Right lobe of liver (tissue), 6 donors: ENCODE results near the gene GABRR3. TPM values are rescaled to one million over a fixed set of nuclear protein-coding genes. Genes with fewer than 3 reads are reported as not detected.

Experiments
- ATAC-seq, 4 donors: fragments of 200-7000 bp; cut with Tn5 transposase; one replicate each; pipeline ENCODE4 v1.9.1; 2020; ENCODE audit warnings: mild to moderate bottlenecking in 4 of 4, moderate library complexity in 4 of 4
- DNase-seq, 3 donors: peaks; one replicate each; pipeline ENCODE4 v3.0.0-alpha.2; 2020
- H3K27ac ChIP-seq, 3 donors: fragments of 200-600 bp; one replicate each; pipeline ENCODE4 v1.8.0; 2022
- H3K27me3 ChIP-seq, 2 donors: fragments of 200-600 bp; one replicate each; pipeline ENCODE4 v1.8.0; 2022
- H3K36me3 ChIP-seq, 4 donors: fragments of 200-600 bp; sonication (generic) in 1 of 4; one replicate each; pipeline versions ENCODE4 v1.5.1 to v1.8.0; 2017 to 2022; ENCODE audit warnings: control low read depth in 1 of 4
- H3K4me1 ChIP-seq, 4 donors: fragments of 200-600 bp; sonication (generic) in 1 of 4; one replicate each; pipeline versions ENCODE4 v1.5.1 to v1.8.0; 2017 to 2022; ENCODE audit warnings: control low read depth in 1 of 4
- H3K4me3 ChIP-seq, 3 donors: fragments of 200-600 bp; one replicate each; pipeline ENCODE4 v1.8.0; 2022
- H3K9me3 ChIP-seq, 4 donors: fragments of 200-600 bp; sonication (generic) in 1 of 4; one replicate each; pipeline versions ENCODE4 v1.5.1 to v1.8.0; 2017 to 2022; ENCODE audit warnings: control low read depth in 1 of 4
- POLR2A ChIP-seq: fragments of 450-650 bp; IDR thresholded peaks from one replicate; pipeline ENCODE4 v1.6.1; 2017; ENCODE audit warnings: antibody characterized with exemption, mild to moderate bottlenecking
- WGBS: methylation state at CpG from one replicate; pipeline ENCODE4 v1.1.6; 2018; ENCODE audit warnings: low coverage, low lambda C conversion rate; ENCODE audit not compliant: insufficient coverage; ENCODE audit errors: missing lambda C conversion rate; 5-methylcytosine and 5-hydroxymethylcytosine counted together
- intact Hi-C, 2 donors: fragments of 100-400 bp; cut with DNase I; formaldehyde crosslinking; loops; one replicate each; pipeline versions ENCODE4 v1.11.2 to v1.14.1; 2022
- long read RNA-seq: library from polyadenylated mRNA; unstranded; transcript quantifications from one replicate; pipeline ENCODE4 v2.0.0, GENCODE V29; 2019
- total RNA-seq, 6 experiments: library from RNA; depleted of rRNA in 2 of 6; stranded (reverse); fragments of >200 nt in 2 of 6; fragmentation: NEBNext Ultra II Directional in 3 of 6; extraction: Animal tissue kit (Norgen Biotek cat#: 25700) in 3 of 6; gene quantifications; one replicate each; pipeline versions ENCODE4 v1.1.0 to v1.2.4, GENCODE V29; 2016 to 2023
- TF ChIP-seq, protein P1 (sequence below), 4 donors: fragments of 200-600 bp in 3 of 4; fragments of 450-650 bp in 1 of 4; IDR thresholded peaks; one replicate each; pipeline versions ENCODE4 v1.5.1 to v1.8.0; 2016 to 2022; ENCODE audit warnings: antibody characterized with exemption in 4 of 4, mild to moderate bottlenecking in 2 of 4
- donor health status: DM: no; HTN: yes; CAD: no.
- donor health status: DM: no; HTN: no; CAD: no.
- donor health status: DM: no; HTN: no; CAD: no.
- donor health status: DM: no; HTN: yes; CAD: no.
- donor health status: DM: no; HTN: yes; CAD: no.

The GABRR3 gene
- under 1 TPM in 1 of 6 experiments, not detected in 5; 0.51 TPM for total RNA-seq
- long read RNA-seq, result 0 reads

DNA sequence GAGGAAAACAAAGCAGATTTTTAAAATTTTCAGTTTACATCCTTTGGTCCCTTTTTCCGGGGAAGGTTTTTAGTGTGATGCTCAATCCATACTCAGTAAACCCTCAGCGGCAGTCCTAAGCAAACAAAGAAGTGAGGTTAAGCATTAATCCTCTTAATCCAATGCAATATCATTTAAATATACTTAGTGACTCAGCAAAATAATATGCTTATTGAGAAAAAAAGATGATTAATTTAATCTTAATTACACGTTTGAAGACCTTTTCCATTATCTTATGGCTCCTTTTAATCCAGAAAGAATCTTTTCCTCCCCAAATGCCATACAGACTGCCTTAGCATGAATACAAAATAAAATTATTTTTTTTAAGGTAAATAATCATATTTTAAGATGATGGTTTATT, at the start of gene GABRR3:
Gene GABRR3 (minus strand): TSS at position 108 of the 400 bp plus-strand sequence. CDS start 328 bp downstream, outside the sequence.
- no peak for ATAC-seq
- H3K4me1 ChIP-seq, result no peaks in the 10 kb centered on the region
- no peak for DNase-seq
- TF ChIP-seq, protein P1, sequence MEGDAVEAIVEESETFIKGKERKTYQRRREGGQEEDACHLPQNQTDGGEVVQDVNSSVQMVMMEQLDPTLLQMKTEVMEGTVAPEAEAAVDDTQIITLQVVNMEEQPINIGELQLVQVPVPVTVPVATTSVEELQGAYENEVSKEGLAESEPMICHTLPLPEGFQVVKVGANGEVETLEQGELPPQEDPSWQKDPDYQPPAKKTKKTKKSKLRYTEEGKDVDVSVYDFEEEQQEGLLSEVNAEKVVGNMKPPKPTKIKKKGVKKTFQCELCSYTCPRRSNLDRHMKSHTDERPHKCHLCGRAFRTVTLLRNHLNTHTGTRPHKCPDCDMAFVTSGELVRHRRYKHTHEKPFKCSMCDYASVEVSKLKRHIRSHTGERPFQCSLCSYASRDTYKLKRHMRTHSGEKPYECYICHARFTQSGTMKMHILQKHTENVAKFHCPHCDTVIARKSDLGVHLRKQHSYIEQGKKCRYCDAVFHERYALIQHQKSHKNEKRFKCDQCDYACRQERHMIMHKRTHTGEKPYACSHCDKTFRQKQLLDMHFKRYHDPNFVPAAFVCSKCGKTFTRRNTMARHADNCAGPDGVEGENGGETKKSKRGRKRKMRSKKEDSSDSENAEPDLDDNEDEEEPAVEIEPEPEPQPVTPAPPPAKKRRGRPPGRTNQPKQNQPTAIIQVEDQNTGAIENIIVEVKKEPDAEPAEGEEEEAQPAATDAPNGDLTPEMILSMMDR (IDR thresholded peaks at IDR 0.05), result no peak
- TF ChIP-seq POLR2A, result no peak
- no peaks in the 10 kb centered on the region for H3K9me3 ChIP-seq
- H3K27me3 ChIP-seq, result peaks cover 3 to 6% of the 10 kb centered on the region in 2 donors
- no peak within 1 kb of the TSS for H3K27ac ChIP-seq
- no peaks in the 10 kb centered on the region for H3K36me3 ChIP-seq
- intact Hi-C loops, result no loop called here
- H3K4me3 ChIP-seq, result no peak within 1 kb of the TSS
- 38% methylated on average over 3 of the region's 3 CpGs for WGBS

DNA sequence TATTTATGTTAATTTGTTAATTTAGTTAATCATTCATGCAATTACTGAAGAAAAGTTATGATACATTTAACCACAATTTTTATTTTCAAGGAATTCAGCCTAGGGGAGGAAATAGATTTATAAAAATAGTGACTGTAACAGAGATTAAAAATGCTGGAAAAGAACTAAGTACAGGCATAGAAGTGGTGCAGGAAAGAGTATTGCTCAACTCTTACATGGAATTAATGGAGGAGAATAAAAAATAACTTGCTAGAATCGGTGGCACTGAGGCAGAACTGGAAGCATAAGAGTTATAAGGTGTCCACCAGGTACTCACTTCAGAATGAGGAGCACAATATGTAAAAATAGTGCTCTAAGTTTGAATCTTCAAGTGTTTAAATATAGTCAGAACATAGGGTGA, 38.4 kb upstream of the GABRR3 start:
- no peak for TF ChIP-seq POLR2A
- TF ChIP-seq, protein P1 (IDR thresholded peaks at IDR 0.05), result no peak
- no peaks in the 10 kb centered on the region for H3K4me1 ChIP-seq
- H3K9me3 ChIP-seq, result no peaks in the 10 kb centered on the region
- no peaks in the 10 kb centered on the region for H3K36me3 ChIP-seq
- no peaks in the 10 kb centered on the region for H3K27me3 ChIP-seq
- ATAC-seq, result no peak
- no peak overlapping the region for H3K27ac ChIP-seq
- no peak overlapping the region for H3K4me3 ChIP-seq
- WGBS, result 21% methylated on average over 1 of the region's 1 CpG
- intact Hi-C loops, result no loop called here
- DNase-seq, result no peak

DNA sequence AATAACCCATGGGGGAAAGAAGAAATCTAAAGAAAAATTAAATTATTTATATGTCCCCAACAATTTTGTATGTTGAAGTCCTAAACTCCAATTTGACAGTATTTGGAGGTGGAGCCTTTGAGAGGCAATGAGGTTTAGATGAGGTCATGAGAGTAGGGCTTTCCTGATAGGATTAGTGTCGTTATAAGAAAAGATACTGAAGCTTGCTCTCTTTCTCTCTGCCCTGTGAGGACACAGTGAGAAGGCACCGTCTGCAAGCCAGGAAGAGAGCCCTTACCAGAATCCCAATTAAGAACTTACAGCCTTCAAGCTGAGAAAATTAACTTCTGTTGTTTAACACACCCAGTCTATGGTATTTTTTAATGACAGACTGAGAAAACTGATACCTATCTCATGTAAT, 35.7 kb upstream of the GABRR3 start:
- WGBS, result 24% methylated on average over 2 of the region's 2 CpGs
- intact Hi-C loops, result no loop called here
- ATAC-seq (no peak), DNase-seq (no peak)
- no peaks in the 10 kb centered on the region for H3K27me3 ChIP-seq
- TF ChIP-seq POLR2A, result no peak
- TF ChIP-seq, protein P1 (IDR thresholded peaks at IDR 0.05), result no peak
- no peaks in the 10 kb centered on the region for H3K36me3 ChIP-seq
- H3K4me1 ChIP-seq, result no peaks in the 10 kb centered on the region
- H3K9me3 ChIP-seq, result no peaks in the 10 kb centered on the region
- H3K4me3 ChIP-seq, result no peak overlapping the region
- H3K27ac ChIP-seq, result no peak overlapping the region

DNA sequence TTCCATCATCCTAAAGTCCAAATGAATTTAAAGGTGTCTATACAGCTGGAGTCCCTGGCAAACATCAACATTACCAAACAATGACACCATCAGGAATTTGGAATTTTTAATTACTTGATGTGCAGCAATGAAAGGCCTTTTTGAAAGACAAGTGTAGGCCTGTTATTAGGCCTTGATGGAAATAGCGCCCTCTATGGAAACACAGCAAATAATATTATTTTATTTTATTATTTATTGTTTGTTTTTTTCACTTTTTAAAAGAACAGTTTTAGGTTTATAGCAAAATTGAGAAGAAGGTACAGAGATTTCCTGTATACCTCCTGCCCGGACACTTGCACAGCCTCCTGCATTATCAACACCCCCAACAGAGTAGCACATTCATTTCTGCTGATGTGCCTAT, 33.7 kb upstream of the GABRR3 start:
- 22% methylated on average over 2 of the region's 2 CpGs for WGBS
- DNase-seq (no peak), ATAC-seq (no peak)
- Histone ChIP-seq H3K4me3 (no peak overlapping the region), H3K27me3 (no peaks in the 10 kb centered on the region), H3K36me3 (no peaks in the 10 kb centered on the region), H3K4me1 (no peaks in the 10 kb centered on the region), H3K9me3 (no peaks in the 10 kb centered on the region), H3K27ac (no peak overlapping the region)
- intact Hi-C loops, result no loop called here
- TF ChIP-seq POLR2A, result no peak
- TF ChIP-seq, protein P1 (IDR thresholded peaks at IDR 0.05), result no peak
